ENCODE measurements around the gene REG1A.

Gene REG1A

GRCh38 chr2:79120194-79120713 lies at the start of gene REG1A:
Gene REG1A, plus strand, starts transcription at chr2:79120488. Its CDS starts 374 bp downstream, at chr2:79120862.
- no peak for DNase-seq (ENCODE audit: extremely low read depth in 1 of 2, low read depth in 1 of 2)

DNA sequence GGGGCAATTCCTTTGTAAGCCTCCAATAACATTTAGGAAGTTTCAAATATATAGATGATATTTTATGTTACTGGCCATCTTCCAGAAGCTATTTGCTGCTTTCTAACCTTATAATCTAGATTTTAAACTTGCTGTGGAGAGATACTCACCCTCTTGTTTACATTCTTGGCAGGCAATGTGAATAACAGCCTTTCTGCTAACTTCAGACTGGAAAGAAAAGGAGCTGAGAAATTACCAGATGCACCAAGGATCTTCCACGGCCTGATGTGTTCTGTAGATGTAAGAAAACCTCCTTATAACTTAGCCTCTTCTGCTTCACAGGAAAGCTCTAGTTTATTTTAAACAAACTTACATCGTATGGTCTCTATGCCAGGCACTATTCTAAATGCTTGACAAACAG lies 49.2 kb upstream of the REG1A start:
- no peak for DNase-seq (ENCODE audit: extremely low read depth in 1 of 2, low read depth in 1 of 2)

- DNase-seq (ENCODE audit: extremely low read depth in 1 of 2, low read depth in 1 of 2), result no peak
These were observed 37.3 kb upstream of the REG1A start for GRCh38 chr2:79082987-79083386.

DNA sequence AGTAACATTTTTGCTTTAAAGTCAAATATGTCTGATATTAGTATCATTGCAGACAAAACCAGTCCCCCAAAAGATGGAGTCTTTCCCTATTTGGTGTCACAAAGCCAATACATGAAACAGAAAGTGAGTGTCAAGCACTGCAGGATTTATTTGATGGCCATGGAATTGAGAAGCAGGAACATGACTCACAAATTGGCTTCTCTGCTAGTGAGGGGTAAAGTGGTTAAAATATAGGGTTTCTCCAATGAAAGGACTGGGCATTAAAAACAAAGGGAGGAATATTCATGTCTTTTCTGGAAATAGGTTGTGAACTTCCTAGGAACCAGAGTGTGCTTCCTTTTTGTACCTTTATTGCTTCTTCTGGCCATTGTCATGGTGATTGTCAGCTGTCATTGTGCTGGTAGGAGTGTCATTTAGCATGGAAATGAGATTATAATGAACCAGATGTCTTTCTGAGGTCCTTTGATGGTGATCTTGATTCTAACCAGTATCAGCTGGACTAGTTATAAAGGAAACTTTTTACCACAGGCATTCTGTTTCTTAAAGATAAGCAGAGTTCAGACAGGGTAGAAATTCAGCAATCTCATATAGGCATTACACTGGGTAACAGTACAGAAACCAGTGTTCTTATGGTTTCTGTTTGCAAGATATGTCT lies 36.6 kb upstream of the REG1A start:
- no peak for DNase-seq (ENCODE audit: extremely low read depth in 1 of 2, low read depth in 1 of 2)

- no peak for DNase-seq (ENCODE audit: extremely low read depth in 1 of 2, low read depth in 1 of 2)
These were observed 35.7 kb upstream of the REG1A start for GRCh38 chr2:79084495-79085135.

DNA sequence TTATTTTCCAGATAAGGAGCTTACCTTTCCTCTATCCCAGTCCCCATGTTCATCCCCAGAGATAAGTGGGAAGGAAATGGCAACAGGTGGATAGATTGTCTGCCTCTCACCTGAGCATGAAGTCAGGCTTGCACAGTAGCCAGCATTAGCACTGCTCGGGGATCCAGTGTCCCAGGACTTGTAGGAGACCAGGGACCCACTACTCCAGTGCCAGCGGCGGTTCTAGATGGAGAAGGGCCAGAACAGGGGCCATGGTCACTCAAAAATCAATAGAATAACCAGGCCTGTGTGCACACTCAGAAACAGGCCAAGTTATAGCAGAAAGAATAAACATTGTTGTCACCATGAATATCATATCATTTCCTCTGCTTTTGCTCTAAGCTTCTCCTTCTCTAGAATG lies 34.9 kb upstream of the REG1A start:
- DNase-seq (ENCODE audit: extremely low read depth in 1 of 2, low read depth in 1 of 2), result no peak

DNA sequence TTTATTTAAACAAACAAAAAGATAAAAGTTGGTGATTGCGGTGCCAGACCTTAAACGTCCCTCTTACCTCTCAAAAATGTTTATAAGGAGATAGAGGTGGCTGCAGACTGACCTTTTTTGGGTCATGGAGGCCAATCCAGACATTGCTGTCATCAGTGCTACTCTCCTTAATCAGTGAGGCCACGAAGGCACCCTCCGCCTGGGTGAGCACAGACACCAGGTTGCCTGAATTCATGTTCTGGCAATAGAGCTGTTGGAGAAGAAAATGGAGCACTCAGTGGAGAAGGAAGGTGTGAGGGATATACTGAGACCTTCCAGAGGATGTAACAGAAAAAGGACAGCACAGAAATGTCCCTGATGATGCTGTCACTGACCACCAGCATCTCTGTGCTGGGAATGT lies 34.0 kb upstream of the REG1A start:
- no peak for DNase-seq (ENCODE audit: extremely low read depth in 1 of 2, low read depth in 1 of 2)

DNA sequence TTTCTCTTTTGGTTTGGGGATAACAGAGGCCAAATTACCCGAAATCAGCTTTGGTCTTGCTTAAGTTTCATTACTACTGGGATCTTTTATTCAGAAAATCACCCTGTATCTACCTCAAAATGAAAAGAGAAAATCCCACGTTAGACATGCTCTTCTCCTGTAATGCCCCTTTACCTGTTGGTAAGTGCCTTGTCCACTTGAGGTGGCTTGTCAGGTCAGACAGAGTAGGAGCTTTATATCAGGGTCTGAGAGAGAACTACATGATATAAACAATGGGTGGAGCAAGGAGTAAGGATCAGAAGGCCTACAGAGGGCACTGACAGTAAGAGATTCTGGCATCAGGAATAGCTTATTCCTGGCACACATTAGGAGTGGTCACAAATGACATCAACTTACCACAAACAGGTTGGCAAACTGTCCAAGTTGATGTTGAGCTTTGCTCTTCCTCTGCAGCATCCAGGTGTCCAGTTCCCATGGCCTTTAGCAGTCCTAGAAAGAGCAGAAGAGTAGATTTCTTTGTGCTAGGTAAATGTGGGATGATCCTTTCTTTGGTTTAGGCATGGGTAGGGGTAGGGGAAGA lies 32.4 kb upstream of the REG1A start, which contains the start of gene REG1B:
Gene REG1B, minus strand, starts transcription at position 209 of the 580 bp plus-strand sequence. CDS start 381 bp downstream, outside the sequence.
- no peak for DNase-seq (ENCODE audit: extremely low read depth in 1 of 2, low read depth in 1 of 2)

- DNase-seq (ENCODE audit: extremely low read depth in 1 of 2, low read depth in 1 of 2), result no peak
These were observed 29.6 kb upstream of the REG1A start for GRCh38 chr2:79090693-79091092.

GRCh38 chr2:79097843-79098242 lies 22.4 kb upstream of the REG1A start:
- DNase-seq (ENCODE audit: extremely low read depth in 1 of 2, low read depth in 1 of 2), result no peak

DNA sequence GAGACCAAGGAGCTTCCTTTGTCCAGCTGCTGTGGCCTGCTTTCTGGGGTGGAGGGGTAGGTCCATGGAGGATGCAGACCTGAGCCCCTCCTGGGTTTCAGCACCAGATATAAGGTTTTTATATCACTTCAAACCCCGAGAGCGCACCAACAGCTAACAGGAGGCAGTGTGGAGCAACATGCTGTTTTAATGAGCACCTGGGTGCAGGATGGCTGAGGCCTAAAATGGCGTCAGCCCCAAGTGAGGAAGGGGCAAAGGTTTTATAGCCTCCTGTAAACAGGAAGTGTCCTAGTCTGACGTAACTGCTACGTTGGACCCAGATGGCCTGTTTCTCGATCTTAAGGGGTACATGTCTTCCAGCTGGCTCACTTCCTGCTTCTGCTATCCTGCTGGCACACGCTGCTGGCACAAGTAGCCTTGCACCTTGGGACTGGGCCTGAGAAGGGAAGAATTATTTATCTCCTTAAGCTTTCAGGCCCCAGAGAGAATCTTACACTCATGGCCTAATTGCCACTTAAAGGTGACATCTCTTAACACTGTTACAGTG lies 21.1 kb upstream of the REG1A start:
- no peak for DNase-seq (ENCODE audit: extremely low read depth in 1 of 2, low read depth in 1 of 2)

DNA sequence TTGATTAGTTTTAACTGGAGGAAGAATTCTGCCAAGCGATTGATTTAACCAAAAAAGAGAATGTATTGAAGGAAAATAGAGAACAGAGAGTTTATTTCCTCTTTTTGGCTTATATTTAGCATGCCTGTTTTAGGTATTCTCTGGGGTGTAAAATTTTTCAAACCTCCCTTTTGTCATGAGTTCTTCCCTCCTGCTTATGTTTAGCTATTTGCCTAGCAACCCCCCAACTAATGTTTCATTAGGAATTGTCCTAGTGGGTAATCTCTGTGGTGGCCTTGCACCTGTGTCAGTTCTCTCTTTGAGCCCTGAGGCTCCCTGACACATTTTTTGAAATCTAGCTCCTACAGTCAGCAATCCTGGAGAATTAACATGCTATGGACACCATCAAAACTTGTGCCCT lies 20.0 kb upstream of the REG1A start:
- no peak for DNase-seq (ENCODE audit: extremely low read depth in 1 of 2, low read depth in 1 of 2)

DNA sequence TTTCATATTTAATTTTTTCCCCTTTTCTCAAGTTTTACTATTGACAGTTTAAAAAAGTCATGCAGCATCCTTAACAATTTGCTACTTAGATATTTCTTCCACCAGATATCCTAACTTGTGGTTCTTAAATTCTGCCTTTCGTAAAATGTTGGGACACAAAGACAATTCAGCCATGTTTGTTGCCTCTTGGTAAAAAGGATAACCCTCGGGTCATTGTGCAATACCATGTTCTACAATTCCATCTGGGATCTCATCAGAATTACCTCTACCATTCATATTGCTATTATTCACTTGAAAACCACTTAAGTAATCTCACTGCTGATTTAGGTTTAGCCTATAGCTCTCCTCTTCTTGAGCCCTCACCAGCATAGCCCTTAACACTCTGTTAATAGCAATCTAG lies 19.3 kb upstream of the REG1A start:
- no peak for DNase-seq (ENCODE audit: extremely low read depth in 1 of 2, low read depth in 1 of 2)

GRCh38 chr2:79103214-79103613 lies 17.1 kb upstream of the REG1A start:
- no peak for DNase-seq (ENCODE audit: extremely low read depth in 1 of 2, low read depth in 1 of 2)

DNA sequence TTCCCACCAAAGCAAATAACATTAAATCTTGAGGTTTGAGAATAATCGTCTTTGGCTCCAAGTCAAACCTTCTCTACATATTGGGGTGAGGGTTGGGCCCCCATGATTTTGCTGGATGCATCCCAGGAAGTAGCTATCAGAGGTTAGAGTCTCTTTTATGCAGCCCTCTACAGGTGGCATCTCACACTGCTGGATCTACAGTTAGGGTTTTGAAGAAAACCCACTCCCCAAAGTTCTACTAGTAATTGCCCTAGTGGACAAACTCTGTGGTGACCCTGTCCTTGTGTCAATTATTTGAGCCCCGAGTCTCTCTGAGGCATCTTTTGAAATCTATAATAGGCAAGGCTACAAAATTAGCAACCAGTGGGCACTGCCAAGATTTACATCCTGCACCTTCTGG lies 15.0 kb upstream of the REG1A start:
- DNase-seq (ENCODE audit: extremely low read depth in 1 of 2, low read depth in 1 of 2), result no peak

DNA sequence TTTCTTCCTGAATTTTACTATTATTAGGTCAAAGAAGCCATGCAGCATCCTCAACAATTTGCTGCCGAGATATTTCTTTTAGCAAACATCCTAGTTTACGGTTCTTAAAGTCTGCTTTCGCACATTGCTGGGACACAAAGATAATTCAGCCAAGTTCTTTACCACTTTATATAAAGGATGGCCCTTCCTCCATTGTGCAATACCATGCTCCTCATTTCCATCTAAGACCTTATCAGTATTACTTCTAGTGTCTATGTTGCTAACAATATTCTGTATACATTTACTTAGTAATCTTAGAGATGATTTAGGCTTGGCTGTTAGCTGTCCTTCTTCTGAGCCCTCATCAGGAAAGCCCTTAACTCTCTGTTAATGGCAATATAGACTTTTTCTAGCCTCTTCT lies 8.0 kb upstream of the REG1A start:
- DNase-seq (ENCODE audit: extremely low read depth in 1 of 2, low read depth in 1 of 2), result no peak

DNA sequence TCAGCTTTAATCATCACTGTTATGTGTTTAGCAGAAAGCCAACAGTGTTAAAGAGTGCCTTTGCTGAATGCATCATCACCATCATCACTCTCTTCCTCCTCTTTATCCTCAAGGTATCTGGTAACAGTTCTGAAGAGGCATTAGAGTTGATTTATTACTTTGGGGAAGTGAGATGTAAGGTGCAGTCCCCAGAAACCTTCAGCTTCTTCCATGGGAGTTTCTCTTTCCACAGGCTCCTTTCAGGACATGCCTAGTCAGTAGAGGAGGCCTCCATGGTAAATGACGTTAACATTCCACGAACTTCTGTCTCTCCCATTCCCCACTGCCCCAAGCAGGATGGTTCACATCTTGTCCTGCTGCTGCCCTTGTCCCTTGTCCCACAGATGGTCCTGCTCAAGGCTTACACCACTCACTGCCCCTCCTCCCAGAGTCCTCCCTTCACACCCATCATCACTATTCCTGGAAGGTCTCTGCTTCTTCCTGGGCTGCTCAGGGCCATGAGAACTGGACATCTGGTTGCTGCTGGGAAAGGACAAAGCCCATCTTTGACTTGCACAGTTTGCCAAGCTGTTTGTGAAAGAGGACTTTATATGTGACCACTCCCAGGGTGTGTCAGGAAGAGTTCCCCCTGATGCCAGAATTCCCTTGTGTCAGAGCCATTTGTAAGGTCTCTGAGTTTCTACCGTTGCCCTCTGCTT lies 5.3 kb upstream of the REG1A start:
- no peak for DNase-seq (ENCODE audit: extremely low read depth in 1 of 2, low read depth in 1 of 2)

DNA sequence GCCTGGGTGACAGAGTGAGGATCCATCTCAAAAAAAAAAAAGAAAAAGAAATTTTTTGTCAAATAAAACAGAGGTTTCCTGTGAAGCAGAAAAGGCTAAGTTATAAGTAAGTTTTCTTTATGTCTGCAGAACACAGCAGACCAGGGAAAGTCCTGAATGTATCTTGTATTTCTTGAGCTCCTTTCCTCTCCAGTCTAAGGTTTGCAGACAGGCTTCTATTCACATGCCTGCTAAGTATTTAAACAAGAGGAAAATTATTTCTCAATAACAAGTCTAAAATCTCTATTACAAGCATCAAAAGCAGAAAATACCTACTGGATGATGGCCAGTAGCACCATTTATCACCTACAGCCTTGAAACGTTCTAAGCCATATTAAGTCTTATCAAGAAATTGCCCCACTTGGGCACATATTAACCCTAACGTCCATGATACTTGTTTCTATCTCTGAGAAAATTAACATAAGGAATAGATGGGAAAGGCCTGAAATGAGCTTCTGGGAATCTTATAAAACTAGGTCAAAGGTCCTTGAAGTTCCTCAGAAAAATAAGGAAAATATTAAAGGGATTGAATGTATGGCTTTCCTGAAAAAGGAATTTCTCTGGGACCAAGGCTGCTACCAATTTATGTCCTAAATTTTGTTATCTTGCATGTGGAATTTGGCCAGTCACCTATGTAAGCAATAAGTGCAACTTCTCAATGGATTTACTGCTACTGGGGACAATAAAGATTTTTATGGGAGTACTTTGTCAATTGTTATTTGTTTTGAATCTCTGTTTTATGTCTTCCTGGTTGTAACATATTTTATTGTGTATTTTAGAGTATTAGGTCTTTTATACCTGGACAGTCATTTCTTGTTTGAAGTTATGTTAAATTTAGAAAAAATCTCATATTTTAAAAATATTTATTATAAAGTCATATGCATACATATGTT lies 3.0 kb upstream of the REG1A start:
- DNase-seq (ENCODE audit: extremely low read depth in 1 of 2, low read depth in 1 of 2), result no peak

DNA sequence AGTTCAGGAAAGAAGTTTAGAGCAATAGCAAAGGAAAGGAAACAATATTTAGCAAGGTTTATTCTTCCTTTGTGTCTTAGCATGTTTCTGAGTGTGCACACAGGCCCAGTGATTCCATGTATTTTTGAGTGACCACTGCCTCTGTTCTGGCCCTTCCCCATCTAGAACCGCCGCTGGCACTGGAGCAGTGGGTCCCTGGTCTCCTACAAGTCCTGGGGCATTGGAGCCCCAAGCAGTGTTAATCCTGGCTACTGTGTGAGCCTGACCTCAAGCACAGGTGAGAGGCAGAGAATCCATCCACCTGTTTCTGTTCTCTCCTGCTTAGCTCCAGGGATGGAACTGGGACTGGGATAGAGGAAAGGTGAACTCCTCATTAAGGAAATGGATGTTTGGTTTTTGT lies 2.4 kb downstream of the REG1A start:
- no peak for DNase-seq (ENCODE audit: extremely low read depth in 1 of 2, low read depth in 1 of 2)
